KG1 (cell line): ENCODE data around the gene MARCHF2.

Source experiments
- DNase-seq: peaks from one replicate; lab custom pipeline; 2025; lab: John Stamatoyannopoulos, UW

Gene MARCHF2

GRCh38 chr19:8478598-8478997, 65.5 kb downstream of the MARCHF2 start:
- DNase-seq: no peak

- no peak for DNase-seq
Measured at GRCh38 chr19:8481201-8481600, 68.1 kb downstream of the MARCHF2 start.

GRCh38 chr19:8481616-8482015, 68.5 kb downstream of the MARCHF2 start:
- DNase-seq: no peak

- DNase-seq: no peak
Measured at GRCh38 chr19:8482696-8483095, 69.6 kb downstream of the MARCHF2 start.

GRCh38 chr19:8483165-8483564, 70.1 kb downstream of the MARCHF2 start:
- no peak for DNase-seq

- no peak for DNase-seq
Measured at GRCh38 chr19:8484331-8484894, 71.3 kb downstream of the MARCHF2 start.

- no peak for DNase-seq
Measured at GRCh38 chr19:8485561-8486371, 72.7 kb downstream of the MARCHF2 start.

- DNase-seq: no peak
Measured at GRCh38 chr19:8486661-8487136, 73.6 kb downstream of the MARCHF2 start.

GRCh38 chr19:8487137-8487851, 74.2 kb downstream of the MARCHF2 start:
- DNase-seq: peak; percentile 90

- DNase-seq: no peak
Measured at GRCh38 chr19:8488365-8488764, 75.3 kb downstream of the MARCHF2 start.
